GM23248 (cell line): ENCODE measurements around the gene ADAM10.

Experiments
- EZH2 ChIP-seq: fragments of 200-600 bp; sonication (generic); IDR thresholded peaks from 2 replicates; pipeline ENCODE4 v1.6.1; 2018; ENCODE audit warnings: antibody characterized with exemption, mild to moderate bottlenecking; ENCODE audit not compliant: insufficient read depth, poor library complexity, severe bottlenecking
- EZH2phosphoT487 ChIP-seq: fragments of 200-600 bp; sonication (generic); IDR thresholded peaks from 2 replicates; pipeline ENCODE4 v1.6.1; 2018; ENCODE audit warnings: antibody characterized with exemption, moderate library complexity, mild to moderate bottlenecking, low read depth; ENCODE audit not compliant: insufficient read depth

GRCh38 chr15:58606577-58607080 lies 142.9 kb downstream of the ADAM10 start:
- TF ChIP-seq EZH2 (no peak), EZH2phosphoT487 (no peak)
